ENCODE results near the gene NRF1. TPM values are rescaled to one million over a fixed set of nuclear protein-coding genes. Genes with fewer than 3 reads are reported as not detected.

Gene NRF1
- total RNA-seq, 1 experiment from 2014 or later = 13.6 TPM

DNA sequence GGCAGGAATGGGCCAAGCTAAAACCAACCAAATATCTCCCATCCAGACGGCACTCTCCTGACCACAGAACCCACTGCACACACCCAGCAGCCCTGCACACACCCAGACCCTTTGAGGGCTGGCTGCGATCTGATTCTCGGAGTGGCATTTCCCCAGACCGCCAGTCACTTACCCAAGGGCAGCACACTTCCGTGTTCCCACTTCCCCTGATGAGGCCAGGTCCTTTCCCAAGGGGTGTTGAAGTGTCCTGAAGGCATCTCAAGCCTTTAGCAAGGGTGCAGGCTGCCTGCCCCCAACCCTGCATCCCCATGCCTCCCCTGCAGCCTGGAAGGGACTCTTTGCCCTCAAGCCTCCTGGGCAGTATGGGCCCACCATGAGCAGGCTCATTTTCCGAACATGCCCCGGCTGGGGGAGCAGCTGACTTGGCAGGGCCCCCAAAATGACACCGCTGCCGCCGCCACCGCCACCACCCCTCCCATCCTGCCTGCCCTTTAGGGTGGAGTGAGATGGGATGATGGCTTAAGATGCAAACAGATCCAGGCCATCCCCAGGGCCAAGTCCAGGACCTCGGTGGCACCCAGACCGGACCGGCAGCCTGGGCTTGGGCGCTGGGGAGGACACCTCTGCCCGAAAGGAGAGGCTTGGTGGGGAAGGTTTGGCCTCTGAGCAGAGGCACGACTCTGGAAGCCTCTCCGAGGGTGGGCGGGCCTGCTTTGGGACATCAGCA, 159.8 kb downstream of the NRF1 start:
- intact Hi-C loops (cut with micrococcal nuclease) = no loop called here
- no peak for ATAC-seq
- no TSS peak for BruUV-seq (replicated peaks)
- no peaks in the 10 kb centered on the region for H3F3A ChIP-seq (ENCODE audit: low read length, unreplicated experiment)
- no peaks in the 10 kb centered on the region for H3K9me2 ChIP-seq (replicated peaks; ENCODE audit: low read length)
- POLR2A ChIA-PET (ENCODE audit: unreplicated experiment) = no interaction called here
- no peak overlapping the region for H3K4me2 ChIP-seq (ENCODE audit: low read length)
- H3K4me3 ChIP-seq (ENCODE audit: low read length) = no peak overlapping the region
- CTCF ChIA-PET = no interaction called here
- peaks cover 14% of the 10 kb centered on the region for H3K4me1 ChIP-seq (ENCODE audit: insufficient read depth, low read length)
- no peaks in the 10 kb centered on the region for H3K9me3 ChIP-seq (ENCODE audit: low read length)
- no peak for DNase-seq
- no peaks in the 10 kb centered on the region; the same call in 1 of the 2 replicates for H3K36me3 ChIP-seq (ENCODE audit: low read depth, low read length)
- TF ChIP-seq EZH2 (IDR thresholded peaks at IDR 0.05; ENCODE audit: low read length, unreplicated experiment) (no peak), EZH2phosphoT487 (IDR thresholded peaks at IDR 0.05; ENCODE audit: borderline replicate concordance, low read length) (no peak)
- TF ChIP-seq, protein P1, sequence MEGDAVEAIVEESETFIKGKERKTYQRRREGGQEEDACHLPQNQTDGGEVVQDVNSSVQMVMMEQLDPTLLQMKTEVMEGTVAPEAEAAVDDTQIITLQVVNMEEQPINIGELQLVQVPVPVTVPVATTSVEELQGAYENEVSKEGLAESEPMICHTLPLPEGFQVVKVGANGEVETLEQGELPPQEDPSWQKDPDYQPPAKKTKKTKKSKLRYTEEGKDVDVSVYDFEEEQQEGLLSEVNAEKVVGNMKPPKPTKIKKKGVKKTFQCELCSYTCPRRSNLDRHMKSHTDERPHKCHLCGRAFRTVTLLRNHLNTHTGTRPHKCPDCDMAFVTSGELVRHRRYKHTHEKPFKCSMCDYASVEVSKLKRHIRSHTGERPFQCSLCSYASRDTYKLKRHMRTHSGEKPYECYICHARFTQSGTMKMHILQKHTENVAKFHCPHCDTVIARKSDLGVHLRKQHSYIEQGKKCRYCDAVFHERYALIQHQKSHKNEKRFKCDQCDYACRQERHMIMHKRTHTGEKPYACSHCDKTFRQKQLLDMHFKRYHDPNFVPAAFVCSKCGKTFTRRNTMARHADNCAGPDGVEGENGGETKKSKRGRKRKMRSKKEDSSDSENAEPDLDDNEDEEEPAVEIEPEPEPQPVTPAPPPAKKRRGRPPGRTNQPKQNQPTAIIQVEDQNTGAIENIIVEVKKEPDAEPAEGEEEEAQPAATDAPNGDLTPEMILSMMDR (conservative IDR thresholded peaks at IDR 0.05; ENCODE audit: low read depth, low read length) = no peak
- no peaks in the 10 kb centered on the region for H3K27me3 ChIP-seq (ENCODE audit: low read length)
- no peak overlapping the region for H2AFZ ChIP-seq (ENCODE audit: low read length)
- peaks cover 51% of the 10 kb centered on the region for H3K79me2 ChIP-seq (ENCODE audit: low read length)
- H4K20me1 ChIP-seq (ENCODE audit: low read length) = peaks cover 12% of the 10 kb centered on the region; the same call in 1 of the 2 replicates
- H3K27ac ChIP-seq (ENCODE audit: low read length) = no peak overlapping the region
- no peak overlapping the region for H3K9ac ChIP-seq (ENCODE audit: low read length)

DNA sequence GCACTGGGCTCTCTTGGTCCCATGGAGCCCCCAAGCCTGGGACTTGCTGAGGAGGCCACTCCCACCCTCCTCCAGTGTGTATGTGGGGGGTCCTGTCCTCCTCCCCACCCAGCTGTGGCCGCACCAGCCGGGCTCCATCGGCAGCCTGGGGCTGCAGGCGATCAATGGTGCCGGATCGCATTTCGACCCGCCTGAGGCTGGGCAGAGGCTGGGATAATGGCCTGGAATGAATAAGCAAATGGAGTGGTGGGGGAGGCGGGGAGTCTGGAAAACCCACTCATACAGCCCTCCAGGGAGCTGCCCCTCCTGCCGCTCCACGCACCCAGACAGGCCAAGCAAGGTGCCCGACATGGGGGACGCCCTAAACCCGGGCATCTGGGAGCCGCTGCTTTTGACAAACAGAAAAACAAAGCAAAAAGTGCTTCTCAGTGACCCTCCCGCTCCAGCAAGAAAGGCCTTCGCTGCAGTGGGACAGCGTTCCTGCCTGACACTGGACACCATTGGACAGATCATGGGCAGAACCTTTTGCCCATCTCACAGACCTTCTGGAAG, 160.5 kb downstream of the NRF1 start:
- peaks cover 13% of the 10 kb centered on the region for H4K20me1 ChIP-seq (ENCODE audit: low read length)
- ATAC-seq (no peak), DNase-seq (no peak)
- no peak overlapping the region for H3K9ac ChIP-seq (ENCODE audit: low read length)
- CTCF ChIA-PET = no interaction called here
- H3F3A ChIP-seq (ENCODE audit: low read length, unreplicated experiment) = no peaks in the 10 kb centered on the region
- no peak overlapping the region for H3K4me2 ChIP-seq (ENCODE audit: low read length)
- peaks cover 14% of the 10 kb centered on the region for H3K4me1 ChIP-seq (ENCODE audit: insufficient read depth, low read length)
- no peaks in the 10 kb centered on the region for H3K27me3 ChIP-seq (ENCODE audit: low read length)
- H2AFZ ChIP-seq (ENCODE audit: low read length) = no peak overlapping the region
- intact Hi-C loops (cut with micrococcal nuclease) = no loop called here
- BruUV-seq (replicated peaks) = no TSS peak
- POLR2A ChIA-PET (ENCODE audit: unreplicated experiment) = no interaction called here
- no peak overlapping the region for H3K4me3 ChIP-seq (ENCODE audit: low read length)
- H3K27ac ChIP-seq (ENCODE audit: low read length) = no peak overlapping the region
- H3K79me2 ChIP-seq (ENCODE audit: low read length) = peaks cover 57% of the 10 kb centered on the region
- H3K9me3 ChIP-seq (ENCODE audit: low read length) = no peaks in the 10 kb centered on the region
- no peak for TF ChIP-seq EZH2phosphoT487 (IDR thresholded peaks at IDR 0.05; ENCODE audit: borderline replicate concordance, low read length)
- no peaks in the 10 kb centered on the region; the same call in 1 of the 2 replicates for H3K36me3 ChIP-seq (ENCODE audit: low read depth, low read length)
- H3K9me2 ChIP-seq (replicated peaks; ENCODE audit: low read length) = no peaks in the 10 kb centered on the region

GRCh38 chr7:129772646-129773280, 161.2 kb downstream of the NRF1 start:
- Histone ChIP-seq H3K4me2 (ENCODE audit: low read length) (no peak overlapping the region), H3K27ac (ENCODE audit: low read length) (no peak overlapping the region), H3K4me1 (ENCODE audit: insufficient read depth, low read length) (peaks cover 17% of the 10 kb centered on the region), H3K36me3 (ENCODE audit: low read depth, low read length) (no peaks in the 10 kb centered on the region; the same call in 1 of the 2 replicates), H3K27me3 (ENCODE audit: low read length) (no peaks in the 10 kb centered on the region), H2AFZ (ENCODE audit: low read length) (no peak overlapping the region), H3K4me3 (ENCODE audit: low read length) (no peak overlapping the region), H3K9me2 (replicated peaks; ENCODE audit: low read length) (no peaks in the 10 kb centered on the region), H3K9me3 (ENCODE audit: low read length) (no peaks in the 10 kb centered on the region), H3K79me2 (ENCODE audit: low read length) (peaks cover 64% of the 10 kb centered on the region), H3F3A (ENCODE audit: low read length, unreplicated experiment) (no peaks in the 10 kb centered on the region), H3K9ac (ENCODE audit: low read length) (no peak overlapping the region), H4K20me1 (ENCODE audit: low read length) (peaks cover 21% of the 10 kb centered on the region)
- intact Hi-C loops (cut with micrococcal nuclease) = no loop called here
- ChIA-PET CTCF (no interaction called here), POLR2A (ENCODE audit: unreplicated experiment) (no interaction called here)
- DNase-seq (no peak), ATAC-seq (no peak)
- TF ChIP-seq EZH2 (IDR thresholded peaks at IDR 0.05; ENCODE audit: low read length, unreplicated experiment) (no peak), EZH2phosphoT487 (IDR thresholded peaks at IDR 0.05; ENCODE audit: borderline replicate concordance, low read length) (no peak)
- TF ChIP-seq, protein P1 (conservative IDR thresholded peaks at IDR 0.05; ENCODE audit: low read depth, low read length) = no peak
- BruUV-seq (replicated peaks) = no TSS peak
